SHP77 (cell line): Measurements from ENCODE around the gene WFDC5.

Experiments
- DNase-seq, 2 experiments: peaks; one replicate each; lab custom pipeline; 2025; lab: John Stamatoyannopoulos, UW

WFDC5 gene

DNA sequence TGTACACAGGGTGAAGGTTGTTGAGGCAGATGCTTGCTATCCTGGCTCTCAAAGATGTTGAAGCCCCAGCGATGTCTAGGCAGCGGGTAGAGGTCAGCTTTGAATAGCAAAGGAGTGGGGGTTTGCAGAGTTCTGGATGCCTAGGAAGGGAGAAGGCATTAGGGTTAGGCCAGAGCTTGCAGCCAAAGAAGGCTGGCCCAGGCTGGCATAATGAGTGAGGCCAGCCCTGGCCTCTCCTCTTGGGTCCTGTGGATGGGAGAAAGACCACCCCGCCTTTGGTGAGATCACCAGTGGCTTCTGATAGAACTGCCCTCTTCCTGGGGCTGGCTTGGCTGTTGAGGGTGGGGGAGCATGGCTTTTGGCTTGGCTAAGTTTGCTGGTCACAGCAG, 406 bp upstream of the WFDC5 start:
- no peak for DNase-seq

DNA sequence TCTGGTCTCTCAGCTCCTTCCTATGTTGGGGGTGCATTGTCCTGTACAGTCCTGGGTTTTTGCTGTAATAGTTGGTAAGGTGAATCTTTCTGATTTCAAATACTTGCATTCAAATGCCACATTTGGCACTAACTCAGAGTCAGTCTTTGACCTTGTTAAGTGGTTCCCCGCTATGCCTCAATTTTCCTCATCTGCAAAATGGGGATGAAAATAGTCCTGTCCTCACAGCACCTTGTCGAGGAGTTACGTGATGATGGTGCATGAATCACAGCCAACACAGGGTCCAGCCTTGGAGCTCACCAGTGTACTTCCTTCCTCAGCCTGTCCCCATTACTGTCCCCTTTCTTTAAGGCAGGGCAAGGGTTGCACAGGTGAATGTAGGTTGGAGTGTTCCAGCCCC, 1.1 kb downstream of the WFDC5 start:
- no peak for DNase-seq

- no peak for DNase-seq
Observed at GRCh38 chr20:45112754-45113153, 2.2 kb downstream of the WFDC5 start.

DNA sequence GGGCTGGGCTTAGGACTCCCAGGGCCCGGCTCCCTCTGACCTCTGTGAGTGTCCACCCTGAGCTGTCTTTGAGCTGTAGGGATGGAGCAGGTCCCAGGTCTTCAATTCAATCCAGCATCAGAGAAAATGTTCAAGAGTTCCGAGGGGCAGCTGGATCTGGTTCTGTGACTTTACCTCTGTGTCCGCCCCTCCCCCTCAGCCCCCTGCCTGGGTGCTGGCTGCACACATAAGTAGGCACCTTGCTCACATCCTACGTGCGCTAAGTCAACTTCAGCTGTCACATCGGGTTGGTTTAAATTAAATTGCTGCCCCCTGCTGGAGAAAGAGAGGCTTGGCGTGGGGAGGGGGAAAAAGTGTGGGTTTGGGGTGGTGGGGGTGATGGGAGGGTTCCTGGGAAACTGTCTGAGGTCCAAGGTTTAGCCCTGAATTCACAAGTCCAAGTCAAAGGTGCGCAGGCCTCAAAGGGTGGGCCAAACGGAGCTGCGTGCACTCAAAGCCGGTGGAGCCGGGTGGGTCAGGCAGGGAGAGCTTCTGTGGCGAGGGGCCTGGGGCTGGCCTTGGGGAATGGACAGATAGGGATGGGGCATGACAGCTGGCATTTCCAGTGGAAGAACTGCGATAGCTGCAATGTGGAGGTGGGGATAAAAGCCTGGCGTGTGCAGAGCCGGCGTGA, 3.0 kb downstream of the WFDC5 start:
- peak in 1 of 2 experiments; percentile 31 for DNase-seq

DNA sequence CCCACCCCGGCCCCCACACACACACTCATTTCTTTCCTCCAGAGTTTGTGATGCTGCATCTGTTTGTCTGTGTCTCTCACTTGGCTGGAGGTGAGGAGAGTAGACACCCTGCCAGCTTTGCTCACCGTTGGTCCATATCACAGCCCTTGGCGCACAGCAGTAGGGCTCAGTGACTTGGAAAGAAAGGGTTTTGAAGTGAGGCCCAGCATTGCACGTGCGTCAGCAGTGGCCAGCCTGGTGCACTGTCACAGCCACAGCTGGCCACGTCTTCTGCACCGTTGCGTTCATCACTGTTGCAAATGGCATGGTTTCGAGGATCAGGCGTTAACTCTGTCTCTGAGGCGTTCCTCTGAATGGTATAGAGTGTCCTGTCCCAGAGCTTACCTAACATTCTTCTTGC, 3.7 kb downstream of the WFDC5 start:
- no peak for DNase-seq

GRCh38 chr20:45110301-45110700, 4.7 kb downstream of the WFDC5 start:
- DNase-seq = no peak

- DNase-seq = no peak
Observed at GRCh38 chr20:45109634-45110033, 5.3 kb downstream of the WFDC5 start.

GRCh38 chr20:45105317-45105716, 9.7 kb downstream of the WFDC5 start:
- DNase-seq = no peak

GRCh38 chr20:45104786-45105185, 10.2 kb downstream of the WFDC5 start:
- no peak for DNase-seq

GRCh38 chr20:45103072-45103471, 11.9 kb downstream of the WFDC5 start:
- DNase-seq = no peak

- DNase-seq = no peak
Observed at GRCh38 chr20:45101333-45101850, 13.6 kb downstream of the WFDC5 start.

- DNase-seq = no peak
Observed at GRCh38 chr20:45100563-45101245, 14.3 kb downstream of the WFDC5 start, which contains the start of gene KCNS1. TSS of gene KCNS1 (minus strand) at chr20:45101127. CDS start at chr20:45099236, 1,891 bp downstream.

DNA sequence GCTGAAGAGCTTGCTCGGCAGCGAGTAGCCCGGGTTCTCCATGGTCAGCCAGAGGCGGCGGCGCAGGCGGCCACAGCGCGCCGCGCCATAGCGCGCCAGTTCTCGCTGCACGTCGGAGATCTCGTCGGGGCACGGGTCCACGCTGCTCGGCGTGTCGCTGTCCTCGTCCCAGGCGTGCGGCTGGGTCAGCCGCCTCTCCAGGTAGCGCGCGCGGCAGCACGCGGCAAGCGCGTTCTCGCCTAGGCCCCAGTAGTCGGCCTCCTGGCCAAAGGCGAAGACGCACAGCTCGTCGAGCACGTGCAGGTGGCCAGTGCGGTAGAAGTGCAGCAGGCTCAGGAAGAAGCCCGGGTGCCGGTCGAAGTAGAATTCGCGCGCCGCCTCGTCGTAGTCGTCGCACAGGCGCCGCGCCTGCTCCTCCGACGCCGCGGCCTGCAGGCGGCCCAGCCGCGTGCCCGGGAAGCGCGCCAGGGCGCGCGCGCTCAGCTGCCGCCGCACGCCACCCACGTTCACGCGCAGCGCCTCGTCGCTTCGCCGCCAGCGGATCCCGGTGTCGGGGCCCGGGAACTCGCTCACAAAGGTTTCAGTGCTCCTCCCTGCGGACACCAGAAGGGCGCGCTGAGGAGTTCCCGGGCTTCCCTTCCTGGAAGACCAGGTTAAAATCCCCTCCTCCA, 16.7 kb downstream of the WFDC5 start:
- no peak for DNase-seq

- DNase-seq = no peak
Observed at GRCh38 chr20:45097485-45098102, 17.4 kb downstream of the WFDC5 start.

GRCh38 chr20:45096781-45097180, 18.2 kb downstream of the WFDC5 start:
- no peak for DNase-seq

GRCh38 chr20:45095805-45096238, 19.2 kb downstream of the WFDC5 start:
- DNase-seq = peak; percentile 18 to 22

- DNase-seq = no peak
Observed at GRCh38 chr20:45094864-45095574, 20.0 kb downstream of the WFDC5 start.

DNA sequence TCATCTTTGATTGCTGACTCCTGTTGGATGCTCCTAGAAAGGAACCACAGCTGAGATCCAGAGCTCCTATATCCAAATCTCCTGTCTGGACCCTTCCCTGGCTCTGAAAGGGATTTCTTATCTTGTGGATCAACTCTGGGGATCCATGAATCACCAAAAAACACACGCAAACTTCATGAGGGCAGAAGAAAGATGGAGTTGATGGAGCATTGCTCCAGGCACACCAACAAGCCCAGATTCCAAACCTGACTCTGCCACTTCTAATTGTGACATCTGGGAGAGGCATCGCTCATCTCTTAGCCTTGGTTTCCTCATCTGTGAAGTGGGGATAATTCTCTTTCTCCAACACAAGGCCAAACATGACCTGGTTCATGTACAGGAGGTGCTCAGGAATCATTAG, 20.8 kb downstream of the WFDC5 start:
- DNase-seq = no peak

DNA sequence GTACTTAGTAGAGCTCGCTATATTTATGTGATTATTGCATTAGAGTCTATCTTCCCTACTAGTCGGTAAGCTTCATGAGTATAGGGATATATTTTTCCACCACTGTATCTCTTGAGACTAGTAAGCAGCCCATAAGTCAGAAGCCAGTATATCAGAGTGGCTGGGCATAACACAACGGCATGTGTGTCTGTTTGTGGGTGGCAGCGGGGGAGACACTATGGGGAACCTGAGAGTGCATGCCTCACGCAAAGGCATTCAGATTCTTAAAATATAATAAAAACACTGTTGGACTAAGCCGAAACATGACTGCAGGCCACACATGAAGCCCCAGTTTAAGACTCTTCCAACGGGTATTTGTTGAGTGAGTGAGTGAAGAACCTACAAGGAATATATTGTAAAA, 22.1 kb downstream of the WFDC5 start:
- DNase-seq = no peak

- no peak for DNase-seq
Observed at GRCh38 chr20:45091366-45091765, 23.6 kb downstream of the WFDC5 start.

- DNase-seq = no peak
Observed at GRCh38 chr20:45090481-45090880, 24.5 kb downstream of the WFDC5 start.

DNA sequence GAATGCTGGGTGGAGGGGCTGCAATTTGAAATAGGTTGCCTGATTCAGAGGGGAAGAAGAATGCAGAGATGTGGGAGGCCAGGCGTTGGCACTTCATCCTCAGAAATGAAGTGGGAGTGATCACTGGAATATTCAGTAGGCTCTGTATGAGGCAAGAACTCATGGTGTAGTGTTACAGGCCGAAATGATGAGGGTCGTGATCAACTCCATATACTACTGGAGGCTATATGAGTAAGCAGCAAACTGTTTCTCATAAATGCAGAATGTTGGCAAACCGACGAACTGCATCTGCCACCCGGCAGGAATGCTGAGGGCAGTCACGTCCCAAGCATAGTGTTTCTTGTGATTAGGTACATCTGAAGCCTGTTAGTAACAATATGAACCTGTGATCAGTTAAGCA, 26.7 kb downstream of the WFDC5 start:
- no peak for DNase-seq
